EL (cell line): Measurements from ENCODE around the gene LTN1.
A peak's percentile ranks its signal among the peaks of the same experiment; 100 is the strongest.

ENCODE experiments used
- DNase-seq: peaks from one replicate; pipeline ENCODE4 v3.0.0-alpha.2; 2016

LTN1 gene

GRCh38 chr21:28928578-28929420 lies 63.9 kb downstream of the LTN1 start:
- DNase-seq = no peak

GRCh38 chr21:28927130-28927529 lies 65.5 kb downstream of the LTN1 start:
- no peak for DNase-seq

- DNase-seq = no peak
Measured at GRCh38 chr21:28923439-28923975, 69.2 kb downstream of the LTN1 start.

DNA sequence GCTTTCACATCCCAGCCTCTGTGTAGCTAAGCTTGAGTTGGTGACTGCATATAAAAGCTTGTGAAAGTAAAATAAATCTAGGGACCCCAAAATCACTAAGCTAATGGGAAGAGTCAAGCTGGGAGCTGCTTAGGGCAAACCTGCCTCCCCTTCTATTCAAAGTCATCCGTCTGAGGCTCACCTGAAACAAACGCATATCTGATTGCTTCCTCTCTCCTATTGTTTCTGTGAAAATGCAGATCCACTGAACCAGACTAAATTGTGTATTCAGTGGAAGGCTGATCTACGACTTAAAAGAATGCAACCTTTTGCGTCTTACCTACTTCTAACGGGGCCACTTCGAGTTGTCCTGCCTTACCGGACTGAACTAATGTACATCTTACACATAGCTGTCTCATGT lies 70.3 kb downstream of the LTN1 start:
- DNase-seq = no peak

DNA sequence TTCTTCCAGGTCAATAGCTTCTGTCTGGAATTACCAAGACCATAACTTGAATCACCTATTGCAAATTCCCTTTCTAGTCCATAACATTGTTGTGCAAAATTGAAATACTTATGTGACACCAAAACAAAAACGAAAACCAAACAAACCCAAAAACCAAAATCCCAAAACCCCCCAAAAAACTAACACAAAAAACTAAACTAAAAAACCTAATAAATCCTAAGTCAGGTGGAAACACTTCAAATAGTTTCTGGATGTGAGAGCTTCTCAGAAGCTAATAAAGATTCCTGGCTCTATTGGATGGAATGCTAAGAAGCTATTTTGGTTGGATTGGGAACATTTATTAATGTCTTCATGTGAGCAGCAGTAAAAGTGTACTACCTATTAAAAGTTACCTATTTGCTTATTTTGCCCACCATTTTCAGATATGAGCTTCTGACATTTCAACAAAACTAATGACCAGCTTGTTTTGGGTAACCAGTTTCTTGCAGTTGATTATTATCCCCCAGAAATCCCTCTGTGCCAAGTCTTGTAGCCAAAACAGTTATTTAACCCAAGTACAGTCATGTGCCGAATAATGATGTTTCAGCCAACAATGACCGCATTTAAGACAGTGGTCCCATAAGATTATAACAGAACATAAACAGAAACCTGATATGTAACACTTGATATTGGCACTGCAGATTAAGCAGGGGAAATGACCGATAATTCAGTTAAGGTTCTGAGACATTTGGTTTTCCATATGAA lies 76.4 kb downstream of the LTN1 start:
- DNase-seq = no peak

GRCh38 chr21:28913071-28913470 lies 79.6 kb downstream of the LTN1 start:
- DNase-seq = no peak

DNA sequence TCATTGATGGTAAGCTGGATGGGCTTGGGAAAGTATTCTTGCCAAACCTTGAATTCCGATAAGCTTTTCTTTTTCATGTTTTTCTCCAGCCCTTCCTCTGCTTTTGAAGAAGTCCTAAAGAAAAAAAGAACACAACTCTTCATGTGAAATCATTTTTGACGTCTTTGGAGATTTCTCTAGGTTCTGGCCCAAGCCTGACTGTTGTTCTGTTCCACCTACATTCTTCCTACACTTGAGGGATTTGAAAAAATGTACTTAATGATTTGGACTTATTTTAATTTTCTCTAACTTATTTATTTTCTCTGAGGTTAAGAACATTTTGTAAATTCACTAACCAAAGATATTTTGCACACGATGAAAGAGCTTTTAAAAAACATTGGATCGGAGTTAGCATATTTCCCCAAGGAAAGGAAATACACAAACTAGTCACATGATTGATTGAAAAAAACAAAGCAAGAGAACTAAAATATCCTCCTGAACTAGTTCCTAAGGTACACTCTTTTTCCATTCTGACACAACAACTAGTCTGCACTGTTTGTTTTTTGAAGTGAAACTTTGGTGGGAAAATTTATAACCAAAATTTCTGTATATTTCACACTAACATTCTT lies 82.3 kb downstream of the LTN1 start:
- no peak for DNase-seq

GRCh38 chr21:28908351-28908750 lies 84.3 kb downstream of the LTN1 start:
- DNase-seq = no peak

DNA sequence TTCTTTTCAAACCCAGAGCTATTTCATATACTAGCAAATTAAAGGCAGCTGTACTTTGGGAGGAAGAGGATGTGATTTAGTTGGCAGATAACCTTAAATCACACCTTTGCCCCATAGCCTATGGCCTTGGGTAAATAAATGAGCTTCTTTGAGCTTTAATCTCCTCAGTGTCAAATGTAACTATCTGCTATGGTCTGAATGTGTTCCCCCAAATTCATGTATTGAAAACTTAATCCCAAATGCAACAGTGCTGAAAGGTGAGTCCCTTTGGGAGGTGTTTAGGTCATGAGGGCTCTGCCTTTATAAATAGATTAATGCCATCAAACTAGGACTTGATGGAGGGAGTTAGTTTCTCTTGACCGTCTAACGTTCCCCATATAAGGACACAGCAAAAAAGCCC lies 85.8 kb downstream of the LTN1 start:
- no peak for DNase-seq

- DNase-seq = no peak
Measured at GRCh38 chr21:28906236-28906635, 86.4 kb downstream of the LTN1 start.

- no peak for DNase-seq
Measured at GRCh38 chr21:28904961-28905435, 87.7 kb downstream of the LTN1 start.

GRCh38 chr21:28903448-28903847 lies 89.2 kb downstream of the LTN1 start:
- DNase-seq = no peak

DNA sequence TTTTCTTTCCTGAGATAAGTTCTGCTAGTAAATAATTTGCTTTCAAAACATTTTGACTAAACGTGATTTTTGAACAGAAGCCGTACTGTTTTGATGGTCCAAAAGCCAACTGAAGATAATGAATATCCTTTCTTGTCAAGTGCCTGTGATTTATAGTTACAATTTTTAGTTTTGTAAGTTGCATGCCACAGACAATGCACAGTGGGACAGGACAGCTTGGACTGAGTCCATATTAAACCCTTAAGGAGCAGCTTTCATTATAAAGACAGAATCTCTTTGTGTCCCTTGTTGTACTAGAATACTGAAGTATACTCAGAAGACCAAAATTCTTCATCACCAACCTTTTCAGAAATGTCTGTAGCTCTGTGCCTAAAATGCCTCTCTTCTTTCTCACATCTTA lies 92.2 kb downstream of the LTN1 start:
- DNase-seq = no peak

DNA sequence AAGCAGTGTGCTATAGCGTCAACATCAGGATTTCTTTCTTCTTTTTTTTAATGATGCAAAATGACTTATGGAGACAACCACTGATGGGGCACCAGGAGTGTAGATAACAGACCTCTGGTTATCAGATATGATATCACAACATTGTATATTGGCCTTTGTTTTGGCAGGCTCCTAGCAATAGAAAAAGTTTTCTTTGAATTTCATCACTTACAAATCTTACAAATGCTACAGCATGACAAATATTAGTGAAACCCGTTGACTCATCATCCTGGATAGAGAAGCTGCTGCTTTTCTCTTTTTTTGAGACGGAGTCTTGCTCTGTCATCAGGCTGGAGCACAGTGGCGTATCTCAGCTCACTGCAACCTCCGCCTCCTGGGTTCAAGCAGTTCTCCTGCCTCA lies 92.9 kb downstream of the LTN1 start:
- peak; percentile 28 for DNase-seq

GRCh38 chr21:28899220-28899619 lies 93.5 kb downstream of the LTN1 start:
- DNase-seq = no peak

- DNase-seq = no peak
Measured at GRCh38 chr21:28893687-28894086, 99.0 kb downstream of the LTN1 start.

DNA sequence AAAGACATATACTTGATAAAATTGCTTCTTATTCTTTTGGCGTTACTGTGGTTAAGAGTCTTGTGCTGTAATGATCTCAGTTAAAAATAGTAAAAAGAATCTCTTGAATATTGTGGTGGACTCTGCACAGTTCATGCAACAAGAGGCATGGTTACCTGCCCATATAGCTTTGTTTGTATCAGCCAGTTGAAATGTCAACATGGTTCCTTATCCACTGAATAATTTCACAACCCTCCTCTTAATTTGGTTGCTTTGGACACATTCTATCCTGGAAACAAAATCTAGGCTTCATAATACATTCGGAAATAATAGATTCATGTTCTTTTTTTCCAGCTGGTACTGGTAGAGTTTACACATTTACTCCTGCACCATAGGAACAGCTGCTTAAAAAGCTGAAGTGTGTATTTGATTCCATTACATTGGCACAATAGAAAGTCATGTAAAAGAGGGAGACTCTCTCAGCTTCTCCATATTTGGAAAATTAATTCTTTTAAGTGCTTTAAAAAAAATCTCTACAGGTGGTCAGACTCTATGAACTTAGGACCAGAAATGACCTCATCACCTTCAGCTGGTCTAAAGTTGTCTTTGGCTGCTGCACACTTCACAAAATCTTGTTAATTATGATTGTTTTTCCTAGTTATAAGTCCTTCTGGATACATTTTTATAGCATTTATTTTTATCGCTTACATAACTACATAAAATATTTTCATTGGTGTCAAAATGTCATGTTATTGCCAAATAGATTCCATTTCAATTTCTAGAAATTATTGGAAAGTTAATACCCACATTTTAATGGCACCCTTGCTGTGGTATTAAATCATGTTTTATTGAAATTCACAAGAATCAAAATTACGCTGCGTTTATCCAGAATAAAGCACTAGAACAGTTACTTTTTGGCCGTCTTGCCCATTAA lies 100.2 kb downstream of the LTN1 start:
- no peak for DNase-seq

DNA sequence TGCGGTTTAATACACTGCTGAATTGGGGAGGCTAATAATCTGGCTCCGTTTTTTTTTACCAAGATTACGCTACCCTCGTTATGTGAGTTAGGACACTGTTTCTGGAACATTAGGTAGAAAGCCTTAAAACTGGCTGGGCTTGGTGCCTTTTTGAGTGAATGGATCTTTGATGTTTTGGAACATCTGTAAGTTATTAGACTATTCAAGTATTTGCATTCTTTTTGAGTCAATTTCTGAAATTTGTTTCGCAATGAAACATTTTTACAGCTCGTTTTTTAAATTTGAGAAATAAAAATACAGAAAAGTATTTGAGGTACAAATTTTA lies 106.9 kb downstream of the LTN1 start:
- peak; percentile 24 for DNase-seq

- DNase-seq = peak; percentile 94
Measured at GRCh38 chr21:28884976-28885852, 107.5 kb downstream of the LTN1 start.

DNA sequence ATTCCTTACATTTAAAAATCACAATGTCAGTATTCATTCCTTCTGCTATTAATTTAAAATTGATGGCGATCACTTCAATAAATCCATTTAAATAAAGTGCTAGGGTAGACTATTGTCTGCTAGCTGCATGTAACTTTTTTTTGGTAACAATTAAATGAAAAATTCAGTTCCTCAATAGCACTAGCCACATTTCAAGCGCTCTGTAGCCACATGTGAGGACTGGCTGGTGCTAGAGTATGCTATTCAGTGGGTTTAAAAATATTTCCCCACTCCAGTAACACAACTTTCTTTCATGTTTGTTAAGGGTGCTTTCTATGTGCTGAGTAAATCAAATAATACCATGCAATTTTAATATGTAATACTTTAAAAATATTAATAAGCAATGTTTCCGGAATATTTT lies 108.2 kb downstream of the LTN1 start:
- peak; percentile 6 for DNase-seq

GRCh38 chr21:28883931-28884330 lies 108.7 kb downstream of the LTN1 start:
- no peak for DNase-seq

GRCh38 chr21:28882345-28882744 lies 110.3 kb downstream of the LTN1 start:
- no peak for DNase-seq
